HG02938 (cell line): ENCODE results near the gene RNF40.
"Not testable (repeated sequence)": the region's sequence is repeated elsewhere in the genome, so short reads cannot be mapped to it uniquely, and the experiment has no call there.

Experiments used
- ATAC-seq: cut with Tn5 transposase; IDR thresholded peaks from one replicate; pipeline ENCODE4 v1.9.1; 2021; ENCODE audit warnings: mild to moderate bottlenecking, moderate library complexity; ENCODE audit not compliant: unreplicated experiment

Gene RNF40

GRCh38 chr16:30813821-30814189 lies 51.7 kb downstream of the RNF40 start:
- peak; percentile 16 for ATAC-seq

- ATAC-seq, result no peak
Observed at GRCh38 chr16:30816769-30817168, 54.6 kb downstream of the RNF40 start.

GRCh38 chr16:30820952-30821421 lies 58.9 kb downstream of the RNF40 start:
- ATAC-seq, result no peak

- ATAC-seq, result not testable (repeated sequence)
Observed at GRCh38 chr16:30821441-30821840, 59.3 kb downstream of the RNF40 start.

- ATAC-seq, result no peak
Observed at GRCh38 chr16:30821891-30822290, 59.8 kb downstream of the RNF40 start.
